Measurements from ENCODE around the gene ZNF839.

- TF ChIP-seq CTCF (IDR thresholded peaks at IDR 0.05; ENCODE audit: borderline replicate concordance, extremely low read depth, low read length, poor library complexity, severe bottlenecking) (no peak), EZH2 (IDR thresholded peaks at IDR 0.05; ENCODE audit: borderline replicate concordance, low read depth, low read length, severe bottlenecking) (no peak)
Observed at GRCh38 chr14:102304611-102305506, 14.7 kb upstream of the ZNF839 start, which contains the start of gene MOK.
